Epidermal melanocyte (primary cell): ENCODE results near the gene TEX26.

Experiments
- DNase-seq: peaks from one replicate; pipeline ENCODE4 v3.0.0; 2011; ENCODE audit warnings: low spot score; ENCODE audit not compliant: insufficient read length

The TEX26 gene

GRCh38 chr13:30932481-30933353 lies at the start of gene TEX26:
Gene TEX26, plus strand, starts transcription at chr13:30932656. Its CDS starts 60 bp downstream, at chr13:30932716.
- DNase-seq, result no peak

- no peak for DNase-seq
Measured at GRCh38 chr13:30882996-30883766, 49.3 kb upstream of the TEX26 start.

GRCh38 chr13:30884543-30884942 lies 47.9 kb upstream of the TEX26 start:
- DNase-seq, result no peak

- DNase-seq, result no peak
Measured at GRCh38 chr13:30889196-30889690, 43.2 kb upstream of the TEX26 start.

GRCh38 chr13:30892966-30893365 lies 39.5 kb upstream of the TEX26 start:
- no peak for DNase-seq

- no peak for DNase-seq
Measured at GRCh38 chr13:30895773-30896172, 36.7 kb upstream of the TEX26 start.

- no peak for DNase-seq
Measured at GRCh38 chr13:30898070-30898469, 34.4 kb upstream of the TEX26 start.

- DNase-seq, result no peak
Measured at GRCh38 chr13:30898678-30899241, 33.7 kb upstream of the TEX26 start.

GRCh38 chr13:30900436-30900835 lies 32.0 kb upstream of the TEX26 start:
- no peak for DNase-seq

GRCh38 chr13:30900952-30901749 lies 31.3 kb upstream of the TEX26 start:
- no peak for DNase-seq

GRCh38 chr13:30904043-30904442 lies 28.4 kb upstream of the TEX26 start:
- no peak for DNase-seq

GRCh38 chr13:30905932-30906383 lies 26.5 kb upstream of the TEX26 start, which contains the start of gene MEDAG:
Gene MEDAG, plus strand, starts transcription at chr13:30906271. Its CDS starts 245 bp downstream, at chr13:30906516.
- DNase-seq, result no peak

GRCh38 chr13:30906411-30907051 lies 25.9 kb upstream of the TEX26 start:
- DNase-seq, result no peak

- no peak for DNase-seq
Measured at GRCh38 chr13:30907121-30907861, 25.2 kb upstream of the TEX26 start.

- DNase-seq, result no peak
Measured at GRCh38 chr13:30908416-30908980, 24.0 kb upstream of the TEX26 start.

GRCh38 chr13:30910676-30911075 lies 21.8 kb upstream of the TEX26 start:
- no peak for DNase-seq

GRCh38 chr13:30915691-30916541 lies 16.5 kb upstream of the TEX26 start:
- DNase-seq, result no peak

- DNase-seq, result no peak
Measured at GRCh38 chr13:30916991-30917390, 15.5 kb upstream of the TEX26 start.
